ENCODE data around the gene ST6GALNAC6. TPM values are rescaled to one million over a fixed set of nuclear protein-coding genes. Genes with fewer than 3 reads are reported as not detected.

Gene ST6GALNAC6
- 7.4 and 14.4 TPM in 2 replicates for total RNA-seq (2014; rRNA removed; shearing (Covaris generic))

GRCh38 chr9:127899128-127899943 lies at the start of gene ST6GALNAC6:
ST6GALNAC6 (minus strand) TSS chr9:127899603; CDS start chr9:127897981, 1,622 bp downstream.

GRCh38 chr9:127937388-127938297 lies 38.2 kb upstream of the ST6GALNAC6 start, which contains the start of gene DPM2:
DPM2 (minus strand) TSS chr9:127937854; CDS start chr9:127937820, 34 bp downstream.

GRCh38 chr9:127930231-127931091 lies 31.1 kb upstream of the ST6GALNAC6 start, which contains the start of gene PIP5KL1:
PIP5KL1 (minus strand) TSS chr9:127930777; CDS start chr9:127930752, 25 bp downstream.

GRCh38 chr9:127916720-127917581 lies 17.5 kb upstream of the ST6GALNAC6 start, which contains the start of gene ST6GALNAC4:
ST6GALNAC4 (minus strand) TSS chr9:127917041; CDS start chr9:127916419, 622 bp downstream.

GRCh38 chr9:127877566-127877998 lies 21.8 kb downstream of the ST6GALNAC6 start, which contains the start of gene AK1:
AK1 (minus strand) TSS chr9:127877675; CDS start chr9:127874617, 3,058 bp downstream.

GRCh38 chr9:127854184-127854806 lies 45.1 kb downstream of the ST6GALNAC6 start, which contains the start of gene ENG:
ENG (minus strand) TSS chr9:127854658; CDS start chr9:127854355, 303 bp downstream.

Small RNAs within 50 kb of the gene (small RNA-seq; reads per million reads assigned to genes)
- gene MIR4672 (not detected), gene RNA5SP296 (not detected)

Other genes with a start within 250 kb of the ST6GALNAC6 start
- 0.30 TPM in 1 of 2 replicates, not detected in the other for gene CFAP157, start 192.6 kb downstream of the ST6GALNAC6 start, total RNA-seq (2014; rRNA removed; shearing (Covaris generic))
- gene PTRH1, start 183.9 kb downstream of the ST6GALNAC6 start, total RNA-seq (2014; rRNA removed; shearing (Covaris generic)) = 34.8 and 42.8 TPM in 2 replicates
- gene TTC16, start 183.5 kb downstream of the ST6GALNAC6 start, total RNA-seq (2014; rRNA removed; shearing (Covaris generic)) = 0.16 and 0.30 TPM in 2 replicates
- 9.2 and 12.1 TPM in 2 replicates for gene TOR2A, start 164.3 kb downstream of the ST6GALNAC6 start, total RNA-seq (2014; rRNA removed; shearing (Covaris generic))
- 0.08 TPM in 2 replicates for gene SH2D3C, start 120.9 kb downstream of the ST6GALNAC6 start, total RNA-seq (2014; rRNA removed; shearing (Covaris generic))
- 43.5 and 49.8 TPM in 2 replicates for gene CDK9, start 113.6 kb downstream of the ST6GALNAC6 start, total RNA-seq (2014; rRNA removed; shearing (Covaris generic))
- 85.7 and 115 TPM in 2 replicates for gene FPGS, start 96.7 kb downstream of the ST6GALNAC6 start, total RNA-seq (2014; rRNA removed; shearing (Covaris generic))
- 13.6 and 14.7 TPM in 2 replicates for gene ENG, start 44.9 kb downstream of the ST6GALNAC6 start, total RNA-seq (2014; rRNA removed; shearing (Covaris generic))
- gene AK1, start 21.9 kb downstream of the ST6GALNAC6 start, total RNA-seq (2014; rRNA removed; shearing (Covaris generic)) = 56.5 and 58.5 TPM in 2 replicates
- 27.4 and 29.0 TPM in 2 replicates for gene ST6GALNAC4, start 17.4 kb upstream of the ST6GALNAC6 start, total RNA-seq (2014; rRNA removed; shearing (Covaris generic))
- gene PIP5KL1, start 31.2 kb upstream of the ST6GALNAC6 start, total RNA-seq (2014; rRNA removed; shearing (Covaris generic)) = 2.7 and 6.8 TPM in 2 replicates
- 59.2 and 83.0 TPM in 2 replicates for gene DPM2, start 38.3 kb upstream of the ST6GALNAC6 start, total RNA-seq (2014; rRNA removed; shearing (Covaris generic))
- 8.5 and 10.4 TPM in 2 replicates for gene EEIG1, start 81.4 kb upstream of the ST6GALNAC6 start, total RNA-seq (2014; rRNA removed; shearing (Covaris generic))
- 15.0 and 18.6 TPM in 2 replicates for gene NAIF1, start 167.7 kb upstream of the ST6GALNAC6 start, total RNA-seq (2014; rRNA removed; shearing (Covaris generic))
- gene SLC25A25, start 168.6 kb upstream of the ST6GALNAC6 start, total RNA-seq (2014; rRNA removed; shearing (Covaris generic)) = 40.8 and 52.1 TPM in 2 replicates
- 124 and 149 TPM in 2 replicates for gene PTGES2, start 228.1 kb upstream of the ST6GALNAC6 start, total RNA-seq (2014; rRNA removed; shearing (Covaris generic))
- 0.98 and 4.4 TPM in 2 replicates for gene LCN2, start 249.8 kb upstream of the ST6GALNAC6 start, total RNA-seq (2014; rRNA removed; shearing (Covaris generic))